Measurements from ENCODE around the gene MZT2A. TPM values are rescaled to one million over a fixed set of nuclear protein-coding genes. Genes with fewer than 3 reads are reported as not detected.
"Not testable (repeated sequence)": the region's sequence is repeated elsewhere in the genome, so short reads cannot be mapped to it uniquely, and the experiment has no call there.

Gene MZT2A
- total RNA-seq, 1 donor from 2014 or later: 217 TPM

- H3K4me1 ChIP-seq; H3K27ac ChIP-seq (replicated peaks); H3K9me3 ChIP-seq (replicated peaks); H3K36me3 ChIP-seq; H3K4me3 ChIP-seq; intact Hi-C loops (cut with micrococcal nuclease); H3K27me3 ChIP-seq (ENCODE audit: low read depth); DNase-seq: not testable (repeated sequence)
These were observed 37.8 kb upstream of the MZT2A start for GRCh38 chr2:131529864-131530445.

GRCh38 chr2:131528981-131529863 is 37.0 kb upstream of the MZT2A start:
- DNase-seq; intact Hi-C loops (cut with micrococcal nuclease); H3K4me1 ChIP-seq; H3K36me3 ChIP-seq; H3K27ac ChIP-seq (replicated peaks); H3K9me3 ChIP-seq (replicated peaks); H3K27me3 ChIP-seq (ENCODE audit: low read depth): not testable (repeated sequence)
- peak overlapping the region; percentile 60 for H3K4me3 ChIP-seq

- H3K9me3 ChIP-seq (replicated peaks); H3K27me3 ChIP-seq (ENCODE audit: low read depth); H3K4me1 ChIP-seq; H3K27ac ChIP-seq (replicated peaks); intact Hi-C loops (cut with micrococcal nuclease); H3K36me3 ChIP-seq: not testable (repeated sequence)
- DNase-seq: peak; percentile 69
- peak within 1 kb of the TSS; percentile 60 for H3K4me3 ChIP-seq
These were observed 35.2 kb upstream of the MZT2A start, which contains the start of gene CCDC74A for GRCh38 chr2:131527131-131528001. TSS of gene CCDC74A (plus strand) at chr2:131527888. CDS start at chr2:131527971, 83 bp downstream.

GRCh38 chr2:131525256-131525655 is 33.1 kb upstream of the MZT2A start:
- intact Hi-C loops (cut with micrococcal nuclease); H3K27me3 ChIP-seq (ENCODE audit: low read depth); H3K9me3 ChIP-seq (replicated peaks); H3K36me3 ChIP-seq; H3K4me3 ChIP-seq; H3K27ac ChIP-seq (replicated peaks); DNase-seq: not testable (repeated sequence)
- peaks cover 14% of the 10 kb centered on the region for H3K4me1 ChIP-seq

GRCh38 chr2:131521961-131522781 is 30.0 kb upstream of the MZT2A start:
- TF ChIP-seq, protein P1, sequence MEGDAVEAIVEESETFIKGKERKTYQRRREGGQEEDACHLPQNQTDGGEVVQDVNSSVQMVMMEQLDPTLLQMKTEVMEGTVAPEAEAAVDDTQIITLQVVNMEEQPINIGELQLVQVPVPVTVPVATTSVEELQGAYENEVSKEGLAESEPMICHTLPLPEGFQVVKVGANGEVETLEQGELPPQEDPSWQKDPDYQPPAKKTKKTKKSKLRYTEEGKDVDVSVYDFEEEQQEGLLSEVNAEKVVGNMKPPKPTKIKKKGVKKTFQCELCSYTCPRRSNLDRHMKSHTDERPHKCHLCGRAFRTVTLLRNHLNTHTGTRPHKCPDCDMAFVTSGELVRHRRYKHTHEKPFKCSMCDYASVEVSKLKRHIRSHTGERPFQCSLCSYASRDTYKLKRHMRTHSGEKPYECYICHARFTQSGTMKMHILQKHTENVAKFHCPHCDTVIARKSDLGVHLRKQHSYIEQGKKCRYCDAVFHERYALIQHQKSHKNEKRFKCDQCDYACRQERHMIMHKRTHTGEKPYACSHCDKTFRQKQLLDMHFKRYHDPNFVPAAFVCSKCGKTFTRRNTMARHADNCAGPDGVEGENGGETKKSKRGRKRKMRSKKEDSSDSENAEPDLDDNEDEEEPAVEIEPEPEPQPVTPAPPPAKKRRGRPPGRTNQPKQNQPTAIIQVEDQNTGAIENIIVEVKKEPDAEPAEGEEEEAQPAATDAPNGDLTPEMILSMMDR (IDR thresholded peaks at IDR 0.05; ENCODE audit: borderline replicate concordance): no peak
- intact Hi-C loops (cut with micrococcal nuclease): no loop called here
- Histone ChIP-seq H3K9me3 (replicated peaks) (no peaks in the 10 kb centered on the region), H3K27me3 (ENCODE audit: low read depth) (no peaks in the 10 kb centered on the region), H3K4me1 (peaks cover 7% of the 10 kb centered on the region), H3K36me3 (peaks cover 20% of the 10 kb centered on the region), H3K27ac (replicated peaks) (no peak overlapping the region), H3K4me3 (no peak overlapping the region)
- DNase-seq: peak; percentile 57

DNA sequence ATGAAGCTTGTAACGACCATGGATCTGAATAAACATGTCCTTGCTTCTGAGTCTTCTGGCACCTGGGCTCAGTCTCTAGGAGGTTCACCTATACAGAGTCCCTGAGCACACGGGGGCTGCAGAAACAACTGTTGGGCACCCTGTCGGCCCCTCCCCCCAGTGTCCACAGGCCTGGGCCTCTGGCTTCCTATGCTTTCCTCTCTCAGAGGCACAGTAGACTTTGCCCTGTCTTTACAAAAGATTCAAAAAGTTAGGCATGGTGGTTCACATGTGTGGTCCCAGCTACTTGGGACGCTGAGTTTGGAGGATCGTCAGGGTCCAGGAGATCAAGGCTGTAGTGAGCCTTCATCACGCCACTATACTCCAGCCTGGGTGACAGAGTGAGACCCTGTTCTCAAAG is 29.3 kb upstream of the MZT2A start:
- H3K4me3 ChIP-seq; H3K27me3 ChIP-seq (ENCODE audit: low read depth); intact Hi-C loops (cut with micrococcal nuclease); H3K9me3 ChIP-seq (replicated peaks); DNase-seq; H3K4me1 ChIP-seq; H3K27ac ChIP-seq (replicated peaks): not testable (repeated sequence)
- H3K36me3 ChIP-seq: peaks cover 20% of the 10 kb centered on the region

DNA sequence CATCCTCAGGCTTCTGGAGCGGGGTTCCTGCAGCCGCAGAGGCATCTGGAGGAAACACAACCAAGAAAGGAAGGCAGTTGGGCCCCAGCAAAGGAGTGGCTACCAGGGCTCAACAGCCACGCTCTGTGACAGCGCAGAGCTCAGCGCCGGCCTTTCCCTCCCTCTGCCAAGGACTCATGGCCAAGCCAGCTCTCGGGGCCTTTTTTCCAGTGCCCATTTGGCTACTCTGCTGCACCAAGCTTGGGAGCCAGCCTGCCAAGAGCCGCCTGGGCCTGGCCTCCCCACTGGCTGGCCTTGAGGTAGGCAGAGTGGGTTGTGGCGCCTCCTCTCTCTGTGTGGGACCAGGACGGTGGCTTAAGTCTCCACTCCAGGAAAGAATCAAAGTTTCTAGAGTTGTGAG is 28.3 kb upstream of the MZT2A start:
- TF ChIP-seq, protein P1 (IDR thresholded peaks at IDR 0.05; ENCODE audit: borderline replicate concordance): no peak
- Histone ChIP-seq H3K27me3 (ENCODE audit: low read depth) (no peaks in the 10 kb centered on the region), H3K9me3 (replicated peaks) (no peaks in the 10 kb centered on the region), H3K36me3 (peaks cover 20% of the 10 kb centered on the region), H3K27ac (replicated peaks) (no peak overlapping the region), H3K4me3 (no peak overlapping the region), H3K4me1 (peaks cover 5% of the 10 kb centered on the region)
- DNase-seq: no peak
- intact Hi-C loops (cut with micrococcal nuclease): no loop called here

DNA sequence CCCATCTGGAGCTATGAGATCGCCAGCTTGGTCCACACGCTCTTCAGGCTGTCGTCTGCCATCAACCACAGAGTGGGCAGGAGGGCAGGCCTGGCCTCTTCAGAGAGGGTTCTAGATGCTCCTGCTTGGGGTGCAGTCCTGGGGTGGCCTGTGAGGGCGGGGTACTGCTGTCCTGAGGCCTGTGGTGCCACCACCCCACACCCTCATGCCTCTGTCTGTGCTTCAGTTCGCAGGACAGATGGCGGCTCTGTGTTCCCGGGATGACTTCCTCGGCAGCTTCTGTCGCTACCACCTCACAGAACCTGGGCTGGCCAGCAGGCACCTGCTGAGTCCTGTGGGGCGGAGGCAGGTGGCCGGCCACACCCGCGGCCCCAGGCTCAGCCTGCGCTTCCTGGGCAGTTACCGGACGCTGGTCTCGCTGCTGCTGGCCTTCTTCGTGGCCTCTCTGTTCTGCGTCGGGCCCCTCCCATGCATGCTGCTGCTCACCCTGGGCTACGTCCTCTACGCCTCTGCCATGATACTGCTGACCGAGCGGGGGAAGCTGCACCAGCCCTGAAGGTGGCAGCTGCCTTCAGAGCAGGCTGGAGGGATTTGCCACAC is 27.8 kb upstream of the MZT2A start:
- H3K4me3 ChIP-seq; H3K4me1 ChIP-seq; intact Hi-C loops (cut with micrococcal nuclease); DNase-seq; H3K9me3 ChIP-seq (replicated peaks); H3K27ac ChIP-seq (replicated peaks); H3K27me3 ChIP-seq (ENCODE audit: low read depth): not testable (repeated sequence)
- peaks cover 20% of the 10 kb centered on the region for H3K36me3 ChIP-seq
